GM19023 (cell line): Measurements from ENCODE around the gene ARHGEF33.

Experiments
- ATAC-seq: cut with Tn5 transposase; IDR thresholded peaks from one replicate; pipeline ENCODE4 v1.9.1; 2021; ENCODE audit warnings: mild to moderate bottlenecking, moderate library complexity; ENCODE audit not compliant: unreplicated experiment

Gene ARHGEF33

GRCh38 chr2:38959466-38959865, 69.8 kb downstream of the ARHGEF33 start:
- no peak for ATAC-seq

GRCh38 chr2:38959938-38960608, 70.4 kb downstream of the ARHGEF33 start:
- ATAC-seq: peak; percentile 93

- peak; percentile 17 for ATAC-seq
These were observed 71.1 kb downstream of the ARHGEF33 start for GRCh38 chr2:38960609-38961320.

GRCh38 chr2:38966006-38966405, 76.3 kb downstream of the ARHGEF33 start:
- ATAC-seq: no peak

- ATAC-seq: no peak
These were observed 77.0 kb downstream of the ARHGEF33 start for GRCh38 chr2:38966678-38967077.

- ATAC-seq: no peak
These were observed 78.3 kb downstream of the ARHGEF33 start for GRCh38 chr2:38968021-38968420.

GRCh38 chr2:38971377-38971776, 81.7 kb downstream of the ARHGEF33 start:
- no peak for ATAC-seq

- no peak for ATAC-seq
These were observed 83.6 kb downstream of the ARHGEF33 start for GRCh38 chr2:38973266-38973665.

- ATAC-seq: no peak
These were observed 85.4 kb downstream of the ARHGEF33 start for GRCh38 chr2:38975042-38975441.

GRCh38 chr2:38977047-38977446, 87.4 kb downstream of the ARHGEF33 start:
- ATAC-seq: no peak

GRCh38 chr2:38978296-38978903, 88.7 kb downstream of the ARHGEF33 start:
- no peak for ATAC-seq

- no peak for ATAC-seq
These were observed 89.2 kb downstream of the ARHGEF33 start for GRCh38 chr2:38978908-38979307.

GRCh38 chr2:38981003-38981669, 91.5 kb downstream of the ARHGEF33 start:
- ATAC-seq: no peak

GRCh38 chr2:38981670-38982357, 92.1 kb downstream of the ARHGEF33 start:
- no peak for ATAC-seq

GRCh38 chr2:38982498-38982897, 92.8 kb downstream of the ARHGEF33 start:
- no peak for ATAC-seq

- ATAC-seq: no peak
These were observed 99.0 kb downstream of the ARHGEF33 start for GRCh38 chr2:38988716-38989115.

GRCh38 chr2:38991899-38992298, 102.2 kb downstream of the ARHGEF33 start:
- ATAC-seq: no peak

GRCh38 chr2:38997781-38998180, 108.1 kb downstream of the ARHGEF33 start:
- ATAC-seq: no peak

GRCh38 chr2:39000552-39000951, 110.9 kb downstream of the ARHGEF33 start:
- ATAC-seq: no peak

GRCh38 chr2:39007875-39008504, 118.3 kb downstream of the ARHGEF33 start:
- no peak for ATAC-seq

GRCh38 chr2:39008665-39009064, 119.0 kb downstream of the ARHGEF33 start:
- no peak for ATAC-seq
